MM.1S (cell line): ENCODE data around the gene CORO7.

Experiments used
- DNase-seq: peaks from one replicate; pipeline ENCODE4 v3.0.0-alpha.2; 2015
- H2AFZ ChIP-seq: fragments of 300-600 bp; sonication (generic); 2 replicates; pipeline ENCODE4 v1.6.0; 2016; ENCODE audit warnings: antibody characterized with exemption, low read length
- H3F3A ChIP-seq: fragments of 300-600 bp; sonication (generic); 2 replicates; pipeline ENCODE4 v1.6.1; 2016; ENCODE audit warnings: mild to moderate bottlenecking, antibody characterized with exemption, low read length, moderate library complexity, mixed read lengths; ENCODE audit not compliant: insufficient read depth
- H3K27ac ChIP-seq: fragments of 300-600 bp; sonication (generic); 2 replicates; pipeline ENCODE4 v1.5.1; 2016; ENCODE audit warnings: mild to moderate bottlenecking, low read length
- H3K27me3 ChIP-seq: fragments of 300-600 bp; sonication (generic); replicated peaks from 2 replicates; pipeline ENCODE4 v1.6.0; 2016; ENCODE audit warnings: low read length; ENCODE audit not compliant: insufficient read depth
- H3K36me3 ChIP-seq: fragments of 300-600 bp; sonication (generic); replicated peaks from 2 replicates; pipeline ENCODE4 v1.6.1; 2016; ENCODE audit warnings: mild to moderate bottlenecking, low read length, mixed read lengths; ENCODE audit not compliant: insufficient read depth
- H3K4me1 ChIP-seq: fragments of 300-600 bp; sonication (generic); 2 replicates; pipeline ENCODE4 v1.6.1; 2016; ENCODE audit warnings: low read length, mixed read lengths
- H3K4me2 ChIP-seq: fragments of 300-600 bp; sonication (generic); 2 replicates; pipeline ENCODE4 v1.6.0; 2016; ENCODE audit warnings: low read depth, low read length
- H3K4me3 ChIP-seq: fragments of 300-600 bp; sonication (generic); 2 replicates; pipeline ENCODE4 v1.5.1; 2016; ENCODE audit warnings: low read length, mixed read lengths
- H3K79me2 ChIP-seq: fragments of 300-600 bp; sonication (generic); 2 replicates; pipeline ENCODE4 v1.6.1; 2016; ENCODE audit warnings: mixed run types, low read length, mixed read lengths
- H3K9ac ChIP-seq: fragments of 300-600 bp; sonication (generic); 2 replicates; pipeline ENCODE4 v1.6.1; 2016; ENCODE audit warnings: low read length, mixed read lengths
- H3K9me2 ChIP-seq: fragments of 300-600 bp; sonication (generic); replicated peaks from 2 replicates; pipeline ENCODE4 v1.6.1; 2016; ENCODE audit warnings: mild to moderate bottlenecking, low read length, mixed read lengths; ENCODE audit not compliant: insufficient read depth
- H3K9me3 ChIP-seq: fragments of 300-600 bp; sonication (generic); replicated peaks from 2 replicates; pipeline ENCODE4 v1.6.1; 2016; ENCODE audit warnings: mild to moderate bottlenecking, low read length, mixed read lengths; ENCODE audit not compliant: insufficient read depth
- H4K20me1 ChIP-seq: fragments of 300-600 bp; sonication (generic); 2 replicates; pipeline ENCODE4 v1.6.1; 2016; ENCODE audit warnings: mild to moderate bottlenecking, low read length, moderate library complexity, mixed read lengths; ENCODE audit not compliant: insufficient read depth
- EZH2 ChIP-seq: fragments of 300-600 bp; sonication (generic); optimal IDR thresholded peaks from 2 replicates; pipeline ENCODE3; 2017; ENCODE audit warnings: low read depth, mild to moderate bottlenecking, antibody characterized with exemption, low read length, mixed read lengths
- EZH2phosphoT487 ChIP-seq: fragments of 300-600 bp; sonication (generic); IDR thresholded peaks from 2 replicates; pipeline ENCODE4 v1.6.1; 2018; ENCODE audit warnings: antibody characterized with exemption, low read length
- TF ChIP-seq, protein P1 (sequence below): fragments of 300-600 bp; sonication (generic); IDR thresholded peaks from 2 replicates; pipeline ENCODE4 v1.5.1; 2016; ENCODE audit warnings: antibody characterized with exemption, low read length, mixed read lengths

The CORO7 gene

DNA sequence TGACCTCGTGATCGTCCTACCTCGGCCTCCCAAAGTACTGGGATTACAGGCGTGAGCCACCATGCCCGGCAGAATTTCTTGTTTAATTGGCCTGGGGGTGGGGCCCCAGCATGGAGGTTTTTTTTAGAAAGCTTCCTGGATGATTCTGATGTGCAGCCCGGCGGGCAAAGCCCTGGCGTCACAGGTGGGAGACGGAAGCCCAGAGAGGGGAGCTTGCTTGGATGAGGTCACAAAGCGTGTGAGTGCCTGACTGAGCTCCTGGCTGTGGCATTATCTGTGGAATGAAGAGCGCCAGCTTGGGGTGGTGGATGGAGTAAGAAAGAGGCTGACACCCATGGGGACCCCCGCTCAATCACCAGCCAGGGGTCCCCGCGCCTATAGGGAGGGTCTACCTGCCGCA lies 40.7 kb downstream of the CORO7 start:
- no peak overlapping the region for H3K4me3 ChIP-seq

DNA sequence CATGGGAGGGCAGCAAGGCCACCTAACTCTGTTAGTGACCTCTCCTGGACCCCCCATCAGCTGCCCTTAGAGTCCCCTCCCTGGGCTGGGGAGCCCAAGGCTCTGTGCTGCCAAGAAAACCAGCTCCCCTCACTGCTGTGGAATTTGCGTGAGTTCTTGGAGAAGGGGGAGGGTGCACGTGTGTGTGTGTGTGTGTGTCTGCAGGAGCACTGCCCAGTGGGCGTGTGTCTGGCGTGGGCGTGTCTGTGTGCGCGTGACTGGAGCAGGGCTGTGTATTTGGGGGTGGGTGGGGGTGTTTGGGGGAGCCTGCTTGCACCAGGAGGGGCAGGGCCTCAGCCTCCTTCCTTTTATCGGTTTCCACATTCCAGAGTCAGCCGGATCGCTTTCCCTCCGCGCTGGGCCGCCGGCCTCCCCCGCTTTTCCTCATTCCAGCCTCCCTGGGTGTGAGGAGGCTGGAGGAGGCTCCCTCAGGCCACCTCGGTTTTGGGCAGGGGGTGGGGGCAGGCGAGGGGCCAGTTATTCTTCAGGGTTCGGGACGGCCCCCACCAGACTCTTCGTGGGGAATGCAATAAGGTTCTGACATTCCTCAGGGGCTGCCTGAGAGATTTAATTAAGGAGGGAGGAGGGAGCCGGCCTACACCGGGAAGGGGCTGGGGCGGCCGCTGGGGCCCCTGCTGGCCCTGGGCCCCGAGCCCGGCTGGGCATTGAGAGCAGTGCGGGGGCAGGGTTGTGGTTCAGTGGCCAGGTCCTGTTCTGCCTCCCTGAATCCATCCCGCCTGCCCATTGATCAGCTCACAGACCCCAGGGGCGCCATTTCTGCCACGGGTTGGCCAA lies 42.3 kb downstream of the CORO7 start:
- H3K36me3 ChIP-seq: no peaks in the 10 kb centered on the region
- H3K4me1 ChIP-seq: no peaks in the 10 kb centered on the region
- no peaks in the 10 kb centered on the region for H4K20me1 ChIP-seq
- no peaks in the 10 kb centered on the region for H3K27me3 ChIP-seq
- H3K9me3 ChIP-seq: no peaks in the 10 kb centered on the region
- no peak for DNase-seq
- H2AFZ ChIP-seq: no peak overlapping the region
- no peaks in the 10 kb centered on the region for H3F3A ChIP-seq
- no peak overlapping the region for H3K4me3 ChIP-seq
- H3K9me2 ChIP-seq: no peaks in the 10 kb centered on the region
- H3K79me2 ChIP-seq: peaks cover 12% of the 10 kb centered on the region
- H3K4me2 ChIP-seq: no peak overlapping the region
- no peak overlapping the region for H3K27ac ChIP-seq
- no peak overlapping the region for H3K9ac ChIP-seq
- TF ChIP-seq EZH2phosphoT487 (no peak), EZH2 (no peak)
- TF ChIP-seq, protein P1, sequence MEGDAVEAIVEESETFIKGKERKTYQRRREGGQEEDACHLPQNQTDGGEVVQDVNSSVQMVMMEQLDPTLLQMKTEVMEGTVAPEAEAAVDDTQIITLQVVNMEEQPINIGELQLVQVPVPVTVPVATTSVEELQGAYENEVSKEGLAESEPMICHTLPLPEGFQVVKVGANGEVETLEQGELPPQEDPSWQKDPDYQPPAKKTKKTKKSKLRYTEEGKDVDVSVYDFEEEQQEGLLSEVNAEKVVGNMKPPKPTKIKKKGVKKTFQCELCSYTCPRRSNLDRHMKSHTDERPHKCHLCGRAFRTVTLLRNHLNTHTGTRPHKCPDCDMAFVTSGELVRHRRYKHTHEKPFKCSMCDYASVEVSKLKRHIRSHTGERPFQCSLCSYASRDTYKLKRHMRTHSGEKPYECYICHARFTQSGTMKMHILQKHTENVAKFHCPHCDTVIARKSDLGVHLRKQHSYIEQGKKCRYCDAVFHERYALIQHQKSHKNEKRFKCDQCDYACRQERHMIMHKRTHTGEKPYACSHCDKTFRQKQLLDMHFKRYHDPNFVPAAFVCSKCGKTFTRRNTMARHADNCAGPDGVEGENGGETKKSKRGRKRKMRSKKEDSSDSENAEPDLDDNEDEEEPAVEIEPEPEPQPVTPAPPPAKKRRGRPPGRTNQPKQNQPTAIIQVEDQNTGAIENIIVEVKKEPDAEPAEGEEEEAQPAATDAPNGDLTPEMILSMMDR: no peak

More for the DNA sequence above, 40.7 kb downstream of the CORO7 start:
- TF ChIP-seq, protein P1: no peak
- no peak for TF ChIP-seq EZH2phosphoT487
- TF ChIP-seq EZH2: no peak
- no peaks in the 10 kb centered on the region for H4K20me1 ChIP-seq
- no peaks in the 10 kb centered on the region for H3K4me1 ChIP-seq
- H3K27me3 ChIP-seq: no peaks in the 10 kb centered on the region
- H2AFZ ChIP-seq: no peak overlapping the region
- DNase-seq: no peak
- no peak overlapping the region for H3K27ac ChIP-seq
- H3K9me3 ChIP-seq: no peaks in the 10 kb centered on the region
- no peaks in the 10 kb centered on the region for H3K36me3 ChIP-seq
- H3K4me2 ChIP-seq: no peak overlapping the region
- H3K79me2 ChIP-seq: peaks cover 8% of the 10 kb centered on the region
- H3F3A ChIP-seq: no peaks in the 10 kb centered on the region
- no peaks in the 10 kb centered on the region for H3K9me2 ChIP-seq
- H3K9ac ChIP-seq: no peak overlapping the region

DNA sequence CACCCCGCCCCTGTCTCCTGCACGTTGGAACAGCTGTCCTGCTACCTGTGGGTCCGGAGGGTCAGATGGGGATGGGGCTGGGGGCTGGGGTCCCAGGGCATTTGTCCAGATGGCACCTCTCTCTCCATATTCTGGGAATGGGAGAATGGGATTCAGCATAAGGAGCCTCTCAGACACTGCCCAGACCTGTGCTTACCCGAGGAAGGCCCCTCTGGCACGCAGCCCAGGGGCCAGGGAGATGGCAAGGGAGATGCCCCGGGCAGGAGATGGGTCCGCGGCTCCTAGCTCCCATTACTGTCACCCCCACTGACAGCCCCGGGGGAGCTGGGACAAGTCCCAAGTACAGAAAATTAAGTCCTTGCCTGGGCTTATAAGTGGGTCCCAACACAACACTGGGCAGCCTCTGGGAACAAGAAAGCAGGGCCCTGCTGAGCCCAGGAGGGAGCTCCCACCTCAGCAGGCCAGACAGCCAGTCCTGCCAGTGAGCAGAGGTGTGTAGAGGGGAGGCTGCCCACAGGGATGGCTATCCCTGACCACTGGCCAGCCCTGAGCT lies 43.0 kb downstream of the CORO7 start:
- no peak for DNase-seq
- no peak overlapping the region for H3K27ac ChIP-seq
- H3K36me3 ChIP-seq: no peaks in the 10 kb centered on the region
- no peaks in the 10 kb centered on the region for H3K4me1 ChIP-seq
- H3K79me2 ChIP-seq: peaks cover 12% of the 10 kb centered on the region
- no peaks in the 10 kb centered on the region for H3K27me3 ChIP-seq
- no peaks in the 10 kb centered on the region for H3F3A ChIP-seq
- no peaks in the 10 kb centered on the region for H3K9me3 ChIP-seq
- TF ChIP-seq, protein P1: no peak
- no peak for TF ChIP-seq EZH2phosphoT487
- no peak for TF ChIP-seq EZH2
- no peaks in the 10 kb centered on the region for H3K9me2 ChIP-seq
- H3K4me2 ChIP-seq: no peak overlapping the region
- H2AFZ ChIP-seq: no peak overlapping the region
- H3K9ac ChIP-seq: no peak overlapping the region
- H4K20me1 ChIP-seq: no peaks in the 10 kb centered on the region
- H3K4me3 ChIP-seq: no peak overlapping the region
